Effector memory CD4-positive, alpha-beta T cell (primary cell): Measurements from ENCODE around the gene ZC3H8.

Experiments used
- DNase-seq, 3 donors: peaks; one replicate each; pipeline ENCODE4 v3.0.0-alpha.2; 2020
- H3K27ac ChIP-seq: 2 replicates; pipeline ENCODE4 v1.7.0; 2013; ENCODE audit warnings: mild to moderate bottlenecking, low read length, moderate library complexity; ENCODE audit not compliant: insufficient read depth, poor library complexity, severe bottlenecking
- H3K27me3 ChIP-seq: replicated peaks from 2 replicates; pipeline ENCODE4 v1.7.0; 2013; ENCODE audit warnings: mild to moderate bottlenecking, low read length; ENCODE audit not compliant: insufficient read depth, control insufficient read depth, poor library complexity, severe bottlenecking
- H3K36me3 ChIP-seq: 2 replicates; pipeline ENCODE4 v1.7.0; 2013; ENCODE audit warnings: mild to moderate bottlenecking, low read length, moderate library complexity; ENCODE audit not compliant: control insufficient read depth, insufficient read depth
- H3K4me1 ChIP-seq: 2 replicates; pipeline ENCODE4 v1.7.0; 2013; ENCODE audit warnings: low read length, mild to moderate bottlenecking; ENCODE audit not compliant: control insufficient read depth, insufficient read depth, poor library complexity, severe bottlenecking
- H3K4me3 ChIP-seq: 2 replicates; pipeline ENCODE4 v1.7.0; 2013; ENCODE audit warnings: low read length, low read depth, mild to moderate bottlenecking; ENCODE audit not compliant: insufficient read depth, poor library complexity, severe bottlenecking
- H3K9me3 ChIP-seq: 2 replicates; pipeline ENCODE4 v1.7.0; 2013; ENCODE audit warnings: mild to moderate bottlenecking, low read length, moderate library complexity; ENCODE audit not compliant: control insufficient read depth

The ZC3H8 gene

DNA sequence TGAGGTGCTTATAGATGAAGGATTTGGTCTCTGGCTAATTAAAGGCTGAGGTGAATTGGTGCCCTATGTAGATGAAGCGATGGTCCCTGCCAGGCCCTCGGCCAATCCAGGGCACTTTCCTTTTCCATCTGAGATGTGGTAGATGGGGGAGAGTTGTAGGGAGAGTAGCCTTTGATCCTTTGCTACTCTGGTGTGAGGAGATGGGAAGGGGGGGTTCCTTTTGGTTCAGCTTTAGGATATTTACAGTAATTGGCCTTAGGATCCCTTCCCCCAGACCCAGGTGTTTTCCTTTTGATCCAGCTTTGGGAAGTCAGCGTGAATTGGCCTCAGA lies 5.4 kb upstream of the ZC3H8 start:
- Histone ChIP-seq H3K9me3 (no peaks in the 10 kb centered on the region), H3K36me3 (no peaks in the 10 kb centered on the region), H3K27ac (no peak overlapping the region), H3K4me1 (no peaks in the 10 kb centered on the region), H3K27me3 (no peaks in the 10 kb centered on the region), H3K4me3 (no peak overlapping the region)
- DNase-seq = no peak

GRCh38 chr2:112259509-112260294 lies 4.9 kb upstream of the ZC3H8 start:
- Histone ChIP-seq H3K9me3 (no peaks in the 10 kb centered on the region), H3K27ac (no peak overlapping the region), H3K4me3 (no peak overlapping the region), H3K27me3 (no peaks in the 10 kb centered on the region), H3K4me1 (no peaks in the 10 kb centered on the region), H3K36me3 (no peaks in the 10 kb centered on the region)
- peak; percentile 62 to 70 (median 62) for DNase-seq

DNA sequence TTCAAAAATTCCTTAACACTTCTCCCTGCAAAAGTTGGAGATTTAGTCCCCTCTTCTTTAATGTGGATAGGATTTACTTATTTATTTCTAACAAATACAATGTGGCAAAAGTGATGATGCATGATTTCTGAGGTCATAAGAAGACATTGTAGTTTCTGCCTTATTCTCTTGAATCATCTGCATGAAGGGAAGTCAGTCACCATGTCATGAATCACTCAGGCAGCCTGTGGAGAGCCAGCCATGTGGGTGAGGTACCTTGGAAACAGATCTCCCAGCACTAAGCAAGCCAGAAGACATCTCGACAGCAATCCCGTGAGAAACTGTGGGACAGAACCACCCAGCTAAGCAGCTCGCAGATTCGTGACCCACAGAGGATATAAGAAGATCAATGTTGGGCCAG lies 2.7 kb upstream of the ZC3H8 start:
- H3K36me3 ChIP-seq = no peaks in the 10 kb centered on the region
- no peak overlapping the region for H3K4me3 ChIP-seq
- H3K4me1 ChIP-seq = peaks cover 4% of the 10 kb centered on the region
- no peaks in the 10 kb centered on the region for H3K27me3 ChIP-seq
- DNase-seq = no peak
- H3K9me3 ChIP-seq = no peaks in the 10 kb centered on the region
- H3K27ac ChIP-seq = no peak overlapping the region

GRCh38 chr2:112256654-112257053 lies 1.8 kb upstream of the ZC3H8 start:
- H3K9me3 ChIP-seq = no peaks in the 10 kb centered on the region
- H3K27ac ChIP-seq = no peak overlapping the region
- H3K4me3 ChIP-seq = no peak overlapping the region
- H3K27me3 ChIP-seq = no peaks in the 10 kb centered on the region
- no peak for DNase-seq
- no peaks in the 10 kb centered on the region for H3K36me3 ChIP-seq
- H3K4me1 ChIP-seq = peaks cover 4% of the 10 kb centered on the region

DNA sequence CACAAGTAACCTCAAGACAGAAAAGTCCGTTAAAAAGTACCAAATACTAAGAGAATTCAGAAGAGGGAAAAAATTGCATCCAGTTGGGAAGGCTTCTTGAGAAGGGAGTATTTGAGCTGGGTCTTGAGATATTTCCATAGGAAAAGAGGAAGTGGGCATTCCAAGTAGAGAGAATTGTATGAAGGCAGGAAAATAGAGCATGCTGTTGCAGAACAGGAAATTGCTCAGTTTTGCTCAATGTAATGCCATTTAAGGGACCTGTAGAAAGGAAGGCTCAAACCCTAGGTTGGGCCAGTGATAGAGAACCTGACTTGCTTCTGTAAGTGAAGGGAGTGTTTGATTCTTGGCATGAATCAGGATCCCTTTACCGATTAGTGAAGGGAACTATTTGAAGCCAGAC lies 1.0 kb upstream of the ZC3H8 start:
- Histone ChIP-seq H3K36me3 (no peaks in the 10 kb centered on the region), H3K27ac (no peak overlapping the region), H3K4me3 (no peak overlapping the region)

DNA sequence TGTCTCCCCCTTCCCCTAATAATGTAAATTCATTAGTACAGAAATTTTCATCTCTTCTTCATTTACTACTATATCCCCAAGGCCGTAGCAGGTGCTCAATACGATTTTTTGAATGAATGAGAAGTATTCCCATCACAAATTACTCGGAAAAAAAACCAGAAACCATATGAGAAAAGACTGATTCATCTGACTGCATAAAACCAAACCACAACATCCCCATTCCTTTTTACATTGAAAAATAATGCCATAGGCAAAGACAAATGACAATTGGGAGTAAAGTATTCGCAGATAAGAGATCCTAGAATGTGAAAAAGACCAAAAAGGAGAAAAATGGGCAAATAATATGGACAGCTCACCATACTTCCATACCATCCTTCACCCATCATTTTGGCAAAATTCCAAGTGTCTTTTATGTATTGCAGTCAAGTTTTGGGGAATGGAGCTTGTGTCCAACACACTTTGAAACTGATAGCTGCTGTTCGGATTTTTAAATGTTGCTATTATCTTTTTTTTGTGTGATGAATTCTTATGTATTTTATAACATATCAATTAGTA lies 1.5 kb downstream of the ZC3H8 start:
- peaks cover 3% of the 10 kb centered on the region for H3K36me3 ChIP-seq
- no peak overlapping the region for H3K27ac ChIP-seq
- H3K4me3 ChIP-seq = no peak overlapping the region
- H3K4me1 ChIP-seq = peaks cover 4% of the 10 kb centered on the region
- no peak for DNase-seq
- no peaks in the 10 kb centered on the region for H3K9me3 ChIP-seq
- H3K27me3 ChIP-seq = no peaks in the 10 kb centered on the region

More for the DNA sequence above, 1.0 kb upstream of the ZC3H8 start:
- Histone ChIP-seq H3K27me3 (no peaks in the 10 kb centered on the region), H3K9me3 (no peaks in the 10 kb centered on the region), H3K4me1 (peaks cover 4% of the 10 kb centered on the region)
- DNase-seq = no peak

DNA sequence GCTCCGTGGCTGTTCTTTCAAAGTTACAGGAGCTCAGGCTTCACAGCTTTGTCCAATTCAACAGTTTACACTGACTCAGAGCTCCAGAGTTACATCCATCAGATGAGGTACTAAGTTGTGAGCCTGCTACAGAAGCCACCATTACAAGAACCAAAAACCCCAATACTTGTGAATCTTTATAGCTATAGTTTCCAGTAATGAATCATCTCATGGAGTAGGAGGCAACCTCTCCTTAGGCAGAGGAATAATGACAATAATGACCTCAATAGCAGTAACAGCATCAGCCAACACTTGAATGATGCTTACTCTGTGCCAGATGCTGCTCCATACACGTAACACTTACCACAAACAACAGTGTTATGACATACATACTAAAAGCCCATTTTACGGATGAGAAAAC lies 3.6 kb downstream of the ZC3H8 start:
- DNase-seq = no peak
- Histone ChIP-seq H3K27me3 (no peaks in the 10 kb centered on the region), H3K27ac (no peak overlapping the region), H3K9me3 (no peaks in the 10 kb centered on the region), H3K36me3 (peaks cover 10% of the 10 kb centered on the region), H3K4me3 (no peak overlapping the region), H3K4me1 (peaks cover 4% of the 10 kb centered on the region)

DNA sequence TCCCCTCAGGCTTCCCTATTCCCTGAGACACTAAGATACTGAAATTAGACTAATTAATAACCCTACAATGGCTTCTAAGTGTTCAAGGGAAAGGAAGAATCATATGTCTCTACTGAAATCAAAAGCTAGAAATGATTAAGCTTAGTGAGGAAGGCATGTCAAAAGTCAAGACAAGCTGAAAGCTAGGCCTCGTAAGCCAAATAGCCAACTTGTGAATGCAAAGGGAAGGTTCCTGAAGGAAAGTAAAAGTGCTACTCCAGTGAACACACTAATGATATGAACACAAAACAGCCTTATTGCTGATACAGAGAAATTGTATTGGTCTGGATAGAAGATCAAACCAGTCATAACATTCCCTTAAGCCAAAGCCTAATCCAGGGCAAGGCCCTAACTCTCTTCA lies 10.0 kb downstream of the ZC3H8 start:
- no peak overlapping the region for H3K4me3 ChIP-seq
- no peaks in the 10 kb centered on the region for H3K9me3 ChIP-seq
- no peak overlapping the region for H3K27ac ChIP-seq
- H3K27me3 ChIP-seq = no peaks in the 10 kb centered on the region
- DNase-seq = no peak
- H3K36me3 ChIP-seq = peaks cover 6% of the 10 kb centered on the region
- H3K4me1 ChIP-seq = no peaks in the 10 kb centered on the region

DNA sequence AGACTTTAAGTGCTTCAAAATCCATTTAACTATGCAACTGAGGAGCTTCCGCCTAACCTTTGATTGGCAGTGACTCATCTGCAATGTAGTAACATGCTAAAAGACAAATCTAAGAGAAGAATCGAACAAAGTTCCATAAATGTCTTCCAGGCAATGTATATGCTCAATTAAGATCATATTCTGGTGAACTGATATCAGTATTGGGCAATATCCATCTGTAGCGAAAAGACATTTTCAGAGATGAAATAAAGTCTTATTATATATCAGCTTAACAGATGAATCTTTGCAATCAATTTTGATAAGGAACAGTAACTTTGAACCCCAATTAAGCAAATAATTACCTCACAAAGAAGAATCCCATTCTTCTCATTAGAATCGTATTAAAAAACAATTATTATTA lies 11.6 kb downstream of the ZC3H8 start:
- Histone ChIP-seq H3K9me3 (no peaks in the 10 kb centered on the region), H3K27me3 (no peaks in the 10 kb centered on the region), H3K4me1 (no peaks in the 10 kb centered on the region), H3K4me3 (no peak overlapping the region), H3K27ac (no peak overlapping the region), H3K36me3 (peaks cover 6% of the 10 kb centered on the region)
- no peak for DNase-seq

DNA sequence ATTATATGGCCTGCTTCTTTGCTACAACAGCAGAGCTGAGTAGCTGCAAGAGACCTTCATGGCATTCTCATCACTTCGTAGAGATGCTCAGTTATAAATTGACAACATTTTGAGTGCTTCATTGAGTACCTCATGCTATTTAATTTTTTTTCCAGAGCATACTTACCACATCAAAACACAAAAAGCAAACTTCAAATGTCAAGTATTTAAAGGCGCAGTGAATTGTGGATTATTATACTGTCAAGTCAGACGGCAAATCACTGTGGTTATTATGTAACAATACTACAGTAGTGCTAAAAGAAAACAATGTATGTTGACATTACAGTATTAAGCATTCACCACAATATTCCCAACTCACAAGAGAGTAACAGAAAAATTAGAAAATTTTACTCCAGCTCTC lies 12.5 kb downstream of the ZC3H8 start:
- no peak overlapping the region for H3K4me3 ChIP-seq
- no peaks in the 10 kb centered on the region for H3K27me3 ChIP-seq
- no peak for DNase-seq
- H3K4me1 ChIP-seq = no peaks in the 10 kb centered on the region
- no peaks in the 10 kb centered on the region for H3K36me3 ChIP-seq
- H3K27ac ChIP-seq = no peak overlapping the region
- H3K9me3 ChIP-seq = no peaks in the 10 kb centered on the region
